GM23338 (cell line): ENCODE results near the gene SHISA9. TPM values are rescaled to one million over a fixed set of nuclear protein-coding genes. Genes with fewer than 3 reads are reported as not detected.

ENCODE experiments used
- ATAC-seq: fragments of 200-7000 bp; cut with Tn5 transposase; 3 replicates; pipeline ENCODE4 v1.9.1; 2020
- DNase-seq: peaks from one replicate; pipeline ENCODE4 v3.0.0-alpha.2; 2015; ENCODE audit warnings: low spot score
- H2AFZ ChIP-seq: fragments of 200-600 bp; sonication (generic); 2 replicates; pipeline ENCODE4 v1.8.0; 2016; ENCODE audit warnings: antibody characterized with exemption, mild to moderate bottlenecking, moderate library complexity
- H3F3A ChIP-seq: fragments of 200-600 bp; sonication (generic); replicated peaks from 2 replicates; pipeline ENCODE4 v1.8.0; 2017; ENCODE audit warnings: antibody characterized with exemption, mixed run types, low read depth
- H3K27ac ChIP-seq: fragments of 200-600 bp; sonication (generic); 2 replicates; pipeline ENCODE4 v1.6.1; 2016; ENCODE audit warnings: low read depth
- H3K27me3 ChIP-seq: fragments of 200-600 bp; sonication (generic); 2 replicates; pipeline ENCODE4 v1.8.0; 2016; ENCODE audit warnings: mild to moderate bottlenecking, mixed run types, moderate library complexity; ENCODE audit not compliant: insufficient read depth
- H3K36me3 ChIP-seq: fragments of 200-600 bp; sonication (generic); 2 replicates; pipeline ENCODE4 v1.8.0; 2016; ENCODE audit warnings: mild to moderate bottlenecking; ENCODE audit not compliant: insufficient read depth
- H3K4me1 ChIP-seq: fragments of 200-600 bp; sonication (generic); 2 replicates; pipeline ENCODE4 v1.8.0; 2016; ENCODE audit warnings: mild to moderate bottlenecking, moderate library complexity; ENCODE audit not compliant: insufficient read depth
- H3K4me2 ChIP-seq: fragments of 200-600 bp; sonication (generic); 2 replicates; pipeline ENCODE4 v1.7.1; 2017; ENCODE audit warnings: mixed run types
- H3K4me3 ChIP-seq: fragments of 200-600 bp; sonication (generic); 2 replicates; pipeline ENCODE4 v1.6.1; 2016; ENCODE audit warnings: mixed run types
- H3K79me2 ChIP-seq: fragments of 200-600 bp; sonication (generic); replicated peaks from 2 replicates; pipeline ENCODE4 v1.8.0; 2017; ENCODE audit warnings: mild to moderate bottlenecking; ENCODE audit not compliant: insufficient read depth
- H3K9me2 ChIP-seq: fragments of 200-600 bp; sonication (generic); 2 replicates; pipeline ENCODE4 v1.8.0; 2017; ENCODE audit not compliant: insufficient read depth
- H4K20me1 ChIP-seq: fragments of 200-600 bp; sonication (generic); replicated peaks from 2 replicates; pipeline ENCODE4 v1.8.0; 2017; ENCODE audit warnings: mild to moderate bottlenecking; ENCODE audit not compliant: insufficient read depth
- H3K27ac Mint-ChIP-seq: 2 replicates; pipeline ENCODE4 v1.8.0; 2020; ENCODE audit warnings: inconsistent platforms, mild to moderate bottlenecking, moderate library complexity, mixed read lengths
- H3K27me3 Mint-ChIP-seq: 3 replicates; pipeline ENCODE4 v1.8.0; 2022; ENCODE audit warnings: low read depth, mild to moderate bottlenecking, moderate library complexity, mixed read lengths, inconsistent platforms; ENCODE audit not compliant: insufficient read depth, poor library complexity
- H3K36me3 Mint-ChIP-seq: 3 replicates; pipeline ENCODE4 v1.8.0; 2021; ENCODE audit warnings: low read depth, mild to moderate bottlenecking, inconsistent platforms, moderate library complexity, mixed read lengths
- H3K4me1 Mint-ChIP-seq: 3 replicates; pipeline ENCODE4 v1.8.0; 2020; ENCODE audit warnings: mild to moderate bottlenecking, inconsistent platforms, mixed read lengths
- H3K4me3 Mint-ChIP-seq: 3 replicates; pipeline ENCODE4 v1.8.0; 2021; ENCODE audit warnings: moderate library complexity, mild to moderate bottlenecking, inconsistent platforms, mixed read lengths
- H3K9me3 Mint-ChIP-seq: 3 replicates; pipeline ENCODE4 v1.8.0; 2020; ENCODE audit warnings: moderate library complexity, mild to moderate bottlenecking, inconsistent platforms, mixed read lengths
- CREB1 ChIP-seq: fragments of 250-450 bp; sonication (Bioruptor Pico); IDR thresholded peaks from 2 replicates; pipeline ENCODE4 v1.5.0; 2020; ENCODE audit warnings: low read depth, mild to moderate bottlenecking, moderate library complexity
- ETS1 ChIP-seq: IDR thresholded peaks from 2 replicates; pipeline ENCODE4 v1.6.1; 2016; ENCODE audit warnings: antibody characterized with exemption
- EZH2 ChIP-seq: fragments of 200-600 bp; sonication (generic); IDR thresholded peaks from one replicate; pipeline ENCODE4 v1.8.0; 2017; ENCODE audit warnings: antibody characterized with exemption, mild to moderate bottlenecking, low read depth; ENCODE audit not compliant: unreplicated experiment
- EZH2phosphoT487 ChIP-seq: fragments of 200-600 bp; sonication (generic); IDR thresholded peaks from one replicate; pipeline ENCODE4 v1.8.1; 2018; ENCODE audit warnings: antibody characterized with exemption; ENCODE audit not compliant: unreplicated experiment
- JUNB ChIP-seq: IDR thresholded peaks from one replicate; pipeline ENCODE4 v1.6.1; 2016; ENCODE audit warnings: antibody characterized with exemption; ENCODE audit not compliant: unreplicated experiment
- NANOG ChIP-seq: IDR thresholded peaks from 2 replicates; pipeline ENCODE4 v1.6.1; 2016; ENCODE audit warnings: antibody characterized with exemption, borderline replicate concordance
- POLR2AphosphoS5 ChIP-seq: IDR thresholded peaks from 2 replicates; pipeline ENCODE4 v1.6.1; 2016; ENCODE audit warnings: antibody characterized with exemption, low read depth
- REST ChIP-seq: IDR thresholded peaks from one replicate; pipeline ENCODE4 v1.6.1; 2018; ENCODE audit warnings: antibody characterized with exemption; ENCODE audit not compliant: unreplicated experiment
- STAT1 ChIP-seq: IDR thresholded peaks from one replicate; pipeline ENCODE4 v1.6.1; 2016; ENCODE audit warnings: antibody characterized with exemption; ENCODE audit not compliant: unreplicated experiment
- ZNF331 ChIP-seq: fragments of 250-450 bp; sonication (Bioruptor Pico); IDR thresholded peaks from 2 replicates; pipeline ENCODE4 v1.5.0; 2020; ENCODE audit warnings: low read depth, mild to moderate bottlenecking, moderate library complexity
- polyA plus RNA-seq: library from polyadenylated mRNA; unstranded; fragments of >200 nt; fragmentation: Nextera tagmentation; extraction: Ambion mirVana; gene quantifications from 2 replicates; pipeline ENCODE4 v1.2.1, GENCODE V29; 2016
- total RNA-seq: library from RNA; depleted of rRNA; stranded (reverse); fragments of >200 nt; shearing (Covaris generic); gene quantifications from 2 replicates; pipeline ENCODE4 v1.2.3, GENCODE V29; 2014
- TF ChIP-seq, protein P1 (sequence below), 2 experiments: fragments of 200-600 bp in 1 of 2; sonication (generic) in 1 of 2; conservative IDR thresholded peaks; 2 replicates each; pipeline versions ENCODE4 v1.5.1 to v1.6.1; 2016 to 2017; ENCODE audit warnings: antibody characterized with exemption in 2 of 2, low read depth in 2 of 2, mild to moderate bottlenecking in 2 of 2, moderate library complexity in 1 of 2

The SHISA9 gene
- total and polyA plus RNA-seq, 2 experiments from 2014 or later, result 10.4 to 45.6 TPM

DNA sequence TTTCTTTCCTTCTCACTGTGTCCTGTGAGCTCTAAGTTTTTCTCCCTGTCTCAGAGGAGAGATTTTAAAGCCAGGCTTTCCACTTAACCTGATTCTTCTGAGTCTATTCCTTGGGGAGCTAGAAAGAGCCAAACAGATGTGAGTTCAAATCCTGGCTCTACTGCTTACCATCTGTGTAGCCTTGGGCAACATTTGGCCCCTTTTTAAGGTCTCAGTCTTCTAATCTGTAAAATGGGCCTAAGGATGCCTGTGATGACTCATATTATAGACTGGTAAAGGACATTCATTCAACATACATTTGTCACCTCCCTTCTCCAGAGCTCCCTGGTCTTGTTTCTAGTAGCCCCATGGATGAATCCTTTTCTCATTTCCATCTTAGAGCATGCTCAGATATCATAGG, 304.0 kb downstream of the SHISA9 start:
- H3K9me2 ChIP-seq, result no peaks in the 10 kb centered on the region
- H3K36me3 Mint-ChIP-seq, result peaks cover 7% of the 10 kb centered on the region; the same call in 2 of the 3 replicates
- no peak for TF ChIP-seq POLR2AphosphoS5
- TF ChIP-seq CREB1 (CRISPR knock-in tag), result no peak
- TF ChIP-seq, protein P1, sequence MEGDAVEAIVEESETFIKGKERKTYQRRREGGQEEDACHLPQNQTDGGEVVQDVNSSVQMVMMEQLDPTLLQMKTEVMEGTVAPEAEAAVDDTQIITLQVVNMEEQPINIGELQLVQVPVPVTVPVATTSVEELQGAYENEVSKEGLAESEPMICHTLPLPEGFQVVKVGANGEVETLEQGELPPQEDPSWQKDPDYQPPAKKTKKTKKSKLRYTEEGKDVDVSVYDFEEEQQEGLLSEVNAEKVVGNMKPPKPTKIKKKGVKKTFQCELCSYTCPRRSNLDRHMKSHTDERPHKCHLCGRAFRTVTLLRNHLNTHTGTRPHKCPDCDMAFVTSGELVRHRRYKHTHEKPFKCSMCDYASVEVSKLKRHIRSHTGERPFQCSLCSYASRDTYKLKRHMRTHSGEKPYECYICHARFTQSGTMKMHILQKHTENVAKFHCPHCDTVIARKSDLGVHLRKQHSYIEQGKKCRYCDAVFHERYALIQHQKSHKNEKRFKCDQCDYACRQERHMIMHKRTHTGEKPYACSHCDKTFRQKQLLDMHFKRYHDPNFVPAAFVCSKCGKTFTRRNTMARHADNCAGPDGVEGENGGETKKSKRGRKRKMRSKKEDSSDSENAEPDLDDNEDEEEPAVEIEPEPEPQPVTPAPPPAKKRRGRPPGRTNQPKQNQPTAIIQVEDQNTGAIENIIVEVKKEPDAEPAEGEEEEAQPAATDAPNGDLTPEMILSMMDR (conservative IDR thresholded peaks at IDR 0.05; ENCODE audit: low read depth in 2 of 2), result no peak
- no peak for TF ChIP-seq ETS1
- TF ChIP-seq STAT1, result no peak
- no peak overlapping the region for H3K27ac Mint-ChIP-seq
- no peaks in the 10 kb centered on the region for H3F3A ChIP-seq
- no peaks in the 10 kb centered on the region for H4K20me1 ChIP-seq
- H3K4me3 ChIP-seq, result no peak overlapping the region
- peaks cover 2% of the 10 kb centered on the region for H3K27me3 Mint-ChIP-seq
- H3K27me3 ChIP-seq, result no peaks in the 10 kb centered on the region
- H3K27ac ChIP-seq, result no peak overlapping the region
- ATAC-seq, result no peak
- peaks cover 13% of the 10 kb centered on the region for H3K4me1 Mint-ChIP-seq
- H2AFZ ChIP-seq, result no peak overlapping the region
- no peaks in the 10 kb centered on the region for H3K79me2 ChIP-seq
- H3K4me1 ChIP-seq, result 0 out of 2 replicates have a peak, but pooled peaks cover 5% of the 10 kb centered on the region
- H3K36me3 ChIP-seq, result no peaks in the 10 kb centered on the region; the same call in 1 of the 2 replicates
- H3K9me3 Mint-ChIP-seq, result no peaks in the 10 kb centered on the region
- no peak overlapping the region for H3K4me2 ChIP-seq
- DNase-seq, result no peak
- no peak overlapping the region for H3K4me3 Mint-ChIP-seq

DNA sequence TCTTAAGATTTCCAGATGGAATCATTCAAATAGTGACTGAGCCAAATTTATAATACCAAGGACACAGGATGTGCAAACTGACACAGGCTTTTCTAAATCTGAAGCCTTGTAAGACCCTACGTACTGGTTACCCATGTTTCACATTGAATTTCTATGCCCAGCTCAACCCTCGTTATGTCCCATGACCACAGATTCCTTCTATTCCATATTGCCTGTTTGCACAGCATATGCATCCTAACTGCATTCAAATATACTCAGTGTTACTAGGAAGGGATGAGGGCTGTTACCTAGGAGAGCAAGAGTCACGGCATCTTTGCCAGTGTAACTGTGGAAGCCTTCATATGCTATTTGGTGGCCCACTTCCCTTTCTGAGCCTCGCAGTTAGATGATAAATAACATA, 305.2 kb downstream of the SHISA9 start:
- Mint-ChIP-seq H3K36me3 (peaks cover 7% of the 10 kb centered on the region; the same call in 2 of the 3 replicates), H3K4me3 (no peak overlapping the region), H3K27me3 (peaks cover 4% of the 10 kb centered on the region), H3K27ac (no peak overlapping the region), H3K9me3 (no peaks in the 10 kb centered on the region), H3K4me1 (peaks cover 13% of the 10 kb centered on the region)
- H3K4me2 ChIP-seq, result no peak overlapping the region
- 0 out of 2 replicates have a peak, but pooled peaks cover 5% of the 10 kb centered on the region for H3K4me1 ChIP-seq
- no peaks in the 10 kb centered on the region; the same call in 1 of the 2 replicates for H3K36me3 ChIP-seq
- H4K20me1 ChIP-seq, result no peaks in the 10 kb centered on the region; the same call in 1 of the 2 replicates
- no peak overlapping the region for H3K27ac ChIP-seq
- H2AFZ ChIP-seq, result no peak overlapping the region
- ATAC-seq (no peak), DNase-seq (no peak)
- no peak overlapping the region for H3K4me3 ChIP-seq
- no peaks in the 10 kb centered on the region for H3F3A ChIP-seq
- H3K9me2 ChIP-seq, result no peaks in the 10 kb centered on the region
- no peaks in the 10 kb centered on the region for H3K27me3 ChIP-seq
- H3K79me2 ChIP-seq, result no peaks in the 10 kb centered on the region
- TF ChIP-seq, protein P1 (conservative IDR thresholded peaks at IDR 0.05; ENCODE audit: low read depth in 2 of 2), result no peak
- TF ChIP-seq EZH2 (no peak), CREB1 (CRISPR knock-in tag) (no peak), ETS1 (no peak), REST (no peak), JUNB (no peak), NANOG (no peak), ZNF331 (no peak), EZH2phosphoT487 (no peak)
